ENCODE results near the gene PUS3.

DNA sequence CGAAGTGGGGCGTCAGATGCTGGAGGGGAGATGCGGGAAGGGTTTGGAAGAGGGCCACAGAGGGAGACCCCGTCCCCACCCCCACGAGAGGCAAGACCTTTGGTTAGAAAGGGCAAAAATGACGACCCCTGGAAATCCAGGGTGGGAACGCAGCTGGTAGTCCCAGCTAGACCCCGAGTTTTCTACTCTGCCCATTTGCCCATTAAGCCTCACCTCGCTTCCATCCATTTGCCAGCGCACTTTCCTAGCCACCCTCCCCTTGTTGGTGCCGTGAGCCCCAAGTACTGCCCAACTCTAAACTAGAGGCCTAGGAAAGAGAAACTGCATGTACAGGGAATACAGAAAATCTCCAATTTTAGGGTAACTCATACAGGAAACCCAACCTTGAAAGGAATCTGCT lies 1.7 kb upstream of the PUS3 start:
- no peak for TF ChIP-seq SP1 (IDR thresholded peaks at IDR 0.05)
- TF ChIP-seq TARDBP (IDR thresholded peaks at IDR 0.05), result no peak
- TF ChIP-seq ZNF384 (IDR thresholded peaks at IDR 0.05), result no peak
- no peak for TF ChIP-seq HDGF (IDR thresholded peaks at IDR 0.05; ENCODE audit: borderline replicate concordance)
- no peak for TF ChIP-seq BHLHE40 (IDR thresholded peaks at IDR 0.05; ENCODE audit: borderline replicate concordance)
- no peak for TF ChIP-seq FOXA1 (IDR thresholded peaks at IDR 0.05)
- no peak for TF ChIP-seq FOXM1 (IDR thresholded peaks at IDR 0.05; ENCODE audit: borderline replicate concordance)
- TF ChIP-seq ARNT (IDR thresholded peaks at IDR 0.05), result no peak
- TF ChIP-seq FOXK2 (IDR thresholded peaks at IDR 0.05), result no peak
- TF ChIP-seq ELF4 (IDR thresholded peaks at IDR 0.05), result no peak
- no peak for TF ChIP-seq SUZ12 (IDR thresholded peaks at IDR 0.05)
